HG03108 (cell line): ENCODE measurements around the gene GRB10.
"Not testable (repeated sequence)": the region's sequence is repeated elsewhere in the genome, so short reads cannot be mapped to it uniquely, and the experiment has no call there.

Source experiments
- ATAC-seq: cut with Tn5 transposase; IDR thresholded peaks from one replicate; pipeline ENCODE4 v1.9.1; 2021; ENCODE audit warnings: moderate library complexity; ENCODE audit not compliant: unreplicated experiment

The GRB10 gene

GRCh38 chr7:50745336-50745735, 37.4 kb downstream of the GRB10 start:
- no peak for ATAC-seq

GRCh38 chr7:50743893-50744292, 38.8 kb downstream of the GRB10 start:
- ATAC-seq, result no peak

- ATAC-seq, result no peak
These were observed 39.7 kb downstream of the GRB10 start for GRCh38 chr7:50743016-50743415.

- no peak for ATAC-seq
These were observed 40.3 kb downstream of the GRB10 start for GRCh38 chr7:50742401-50742800.

- peak; percentile 86 for ATAC-seq
These were observed 42.8 kb downstream of the GRB10 start for GRCh38 chr7:50739744-50740435.

- no peak for ATAC-seq
These were observed 43.8 kb downstream of the GRB10 start for GRCh38 chr7:50738932-50739331.

GRCh38 chr7:50735836-50736235, 46.9 kb downstream of the GRB10 start:
- not testable (repeated sequence) for ATAC-seq

GRCh38 chr7:50735333-50735732, 47.4 kb downstream of the GRB10 start:
- no peak for ATAC-seq

GRCh38 chr7:50734246-50734645, 48.5 kb downstream of the GRB10 start:
- ATAC-seq, result no peak

GRCh38 chr7:50733552-50733951, 49.1 kb downstream of the GRB10 start:
- ATAC-seq, result no peak

GRCh38 chr7:50731703-50732582, 50.8 kb downstream of the GRB10 start:
- no peak for ATAC-seq

GRCh38 chr7:50730446-50731400, 52.0 kb downstream of the GRB10 start:
- no peak for ATAC-seq

GRCh38 chr7:50729962-50730361, 52.7 kb downstream of the GRB10 start:
- ATAC-seq, result no peak

GRCh38 chr7:50728184-50728583, 54.5 kb downstream of the GRB10 start:
- ATAC-seq, result no peak

- no peak for ATAC-seq
These were observed 55.0 kb downstream of the GRB10 start for GRCh38 chr7:50727711-50728110.

GRCh38 chr7:50727072-50727471, 55.6 kb downstream of the GRB10 start:
- no peak for ATAC-seq

GRCh38 chr7:50725774-50726173, 56.9 kb downstream of the GRB10 start:
- ATAC-seq, result no peak

GRCh38 chr7:50724526-50725520, 57.9 kb downstream of the GRB10 start:
- no peak for ATAC-seq

GRCh38 chr7:50723888-50724287, 58.8 kb downstream of the GRB10 start:
- no peak for ATAC-seq

GRCh38 chr7:50723173-50723572, 59.5 kb downstream of the GRB10 start:
- no peak for ATAC-seq
